Activated naive CD8-positive, alpha-beta T cell treated with anti-CD3 and anti-CD28 coated beads, Interleukin-2, amount 10 ng/mL, durations not matched to agents 7 days and 5 days (primary cell): ENCODE data around the gene TAS2R1. TPM values are rescaled to one million over a fixed set of nuclear protein-coding genes. Genes with fewer than 3 reads are reported as not detected.
"Not testable (repeated sequence)": the region's sequence is repeated elsewhere in the genome, so short reads cannot be mapped to it uniquely, and the experiment has no call there.

ENCODE experiments used
- ATAC-seq: fragments of 150-1000 bp; cut with Tn5 transposase; one replicate; pipeline ENCODE4 v1.10.0; 2021; ENCODE audit warnings: low read depth, moderate library complexity
- POLR2A ChIA-PET: fragments of 350-600 bp; sonication (Branson Sonifier 250); formaldehyde crosslinking; loops from one replicate; lab custom pipeline; 2021; ENCODE audit warnings: antibody characterized with exemption; lab: Charles Lee
- DNase-seq: peaks from one replicate; pipeline ENCODE4 v3.0.0; 2021
- H3K27ac Mint-ChIP-seq: one replicate; pipeline ENCODE4 v1.8.0; 2022; ENCODE audit warnings: mild to moderate bottlenecking, mixed read lengths
- H3K27me3 Mint-ChIP-seq: one replicate; pipeline ENCODE4 v1.8.0; 2022; ENCODE audit warnings: mild to moderate bottlenecking, moderate library complexity, mixed read lengths
- H3K36me3 Mint-ChIP-seq: one replicate; pipeline ENCODE4 v1.8.0; 2021; ENCODE audit warnings: mild to moderate bottlenecking, mixed read lengths
- H3K4me1 Mint-ChIP-seq: one replicate; pipeline ENCODE4 v1.8.0; 2021; ENCODE audit warnings: mixed read lengths
- H3K4me3 Mint-ChIP-seq: one replicate; pipeline ENCODE4 v1.8.0; 2022; ENCODE audit warnings: mild to moderate bottlenecking, moderate library complexity, mixed read lengths
- H3K9me3 Mint-ChIP-seq: one replicate; pipeline ENCODE4 v1.8.0; 2021; ENCODE audit warnings: mixed read lengths
- total RNA-seq, 2 experiments: library from RNA; stranded (reverse); gene quantifications; one replicate each; pipeline ENCODE4 v1.2.3, GENCODE V29; 2021

Gene TAS2R1
- total RNA-seq, 2 experiments from 2014 or later: not detected

DNA sequence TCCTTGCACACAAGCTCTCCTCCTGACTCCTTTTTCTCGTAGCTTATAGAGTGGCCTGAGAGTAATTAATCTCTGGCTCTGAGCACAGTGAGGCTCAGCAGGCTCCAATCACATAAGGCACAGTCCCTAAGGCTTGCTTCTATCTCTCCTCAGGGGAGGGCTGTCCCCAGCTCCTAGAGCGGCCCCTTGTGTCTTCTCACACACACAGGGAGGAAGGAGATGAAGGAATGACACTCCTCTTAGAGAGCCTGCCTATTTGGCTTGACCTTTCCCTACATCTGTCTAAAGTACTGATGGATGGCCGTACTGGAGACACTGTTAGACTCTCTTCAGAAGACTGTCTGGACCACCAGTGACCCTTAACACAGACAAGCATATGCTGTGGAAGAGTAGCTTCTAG is 12.9 kb downstream of the TAS2R1 start:
- H3K27me3 Mint-ChIP-seq: no peaks in the 10 kb centered on the region
- no peaks in the 10 kb centered on the region for H3K36me3 Mint-ChIP-seq
- POLR2A ChIA-PET: no interaction called here
- no peak for ATAC-seq
- H3K9me3 Mint-ChIP-seq: no peaks in the 10 kb centered on the region
- no peak overlapping the region for H3K4me3 Mint-ChIP-seq
- DNase-seq: no peak
- H3K4me1 Mint-ChIP-seq: no peaks in the 10 kb centered on the region
- H3K27ac Mint-ChIP-seq: no peak overlapping the region

DNA sequence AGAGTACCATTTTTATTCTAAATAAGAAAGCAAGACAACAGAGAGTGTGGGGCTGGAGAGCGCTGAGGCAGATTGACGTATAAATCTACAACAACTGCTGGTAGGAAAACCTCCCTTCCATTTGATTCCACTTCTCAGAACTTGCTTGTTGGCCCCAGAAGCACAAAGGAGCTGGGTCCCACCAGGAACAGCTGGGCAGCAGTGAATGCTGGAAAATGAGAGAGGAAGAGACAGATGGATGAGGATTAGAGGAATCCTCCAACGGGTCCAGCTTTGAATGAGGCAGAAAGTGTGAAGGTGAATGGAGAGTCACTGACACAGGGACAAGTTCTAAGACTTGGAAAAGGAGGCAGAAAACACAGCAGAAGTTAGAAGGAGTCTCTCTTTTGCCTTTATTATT is 14.8 kb downstream of the TAS2R1 start:
- Mint-ChIP-seq H3K4me3 (no peak overlapping the region), H3K9me3 (no peaks in the 10 kb centered on the region), H3K27me3 (no peaks in the 10 kb centered on the region), H3K27ac (no peak overlapping the region), H3K4me1 (no peaks in the 10 kb centered on the region), H3K36me3 (no peaks in the 10 kb centered on the region)
- ATAC-seq: no peak
- POLR2A ChIA-PET: no interaction called here
- no peak for DNase-seq

DNA sequence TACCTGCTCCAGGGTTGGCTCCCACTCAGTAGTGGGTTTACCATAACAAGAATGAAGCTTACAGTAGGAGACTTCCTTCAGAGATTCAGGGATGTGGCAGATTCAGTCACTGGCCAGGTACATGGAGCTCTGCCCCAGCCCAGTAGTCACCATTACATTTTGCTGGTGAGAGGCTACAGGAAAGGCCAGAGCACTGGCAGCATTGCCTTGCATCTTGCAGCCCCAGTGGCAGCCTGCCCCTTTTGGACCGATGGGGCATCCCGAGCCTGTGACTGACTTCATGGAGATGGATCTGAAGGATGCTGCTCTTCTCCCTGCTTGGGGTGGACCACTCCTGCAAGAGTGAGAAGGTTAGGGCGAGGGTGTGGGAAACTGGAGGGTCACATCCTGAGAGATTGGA is 16.8 kb downstream of the TAS2R1 start:
- Mint-ChIP-seq H3K27ac (no peak overlapping the region), H3K36me3 (no peaks in the 10 kb centered on the region), H3K4me3 (no peak overlapping the region), H3K27me3 (no peaks in the 10 kb centered on the region), H3K9me3 (no peaks in the 10 kb centered on the region), H3K4me1 (no peaks in the 10 kb centered on the region)
- POLR2A ChIA-PET: no interaction called here
- DNase-seq: no peak
- no peak for ATAC-seq

DNA sequence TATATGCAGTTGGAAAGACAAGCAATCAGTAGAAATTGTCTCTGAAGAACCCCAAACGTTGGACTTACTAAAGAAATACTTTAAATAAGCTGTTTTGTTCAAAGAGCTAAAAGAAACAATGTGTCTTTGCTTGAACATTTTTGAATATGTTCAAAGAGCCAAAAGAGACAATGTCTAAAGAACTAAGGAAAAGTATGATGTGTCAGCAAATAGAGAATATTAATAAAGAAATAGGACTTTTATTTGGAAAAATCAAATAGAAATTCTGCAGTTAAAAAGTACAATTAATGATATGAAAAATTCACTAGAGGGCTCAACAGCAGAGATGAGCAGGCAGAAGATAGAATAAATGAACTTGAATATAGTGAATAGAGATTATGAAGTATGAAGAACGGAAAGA is 19.2 kb downstream of the TAS2R1 start:
- Mint-ChIP-seq H3K9me3 (no peaks in the 10 kb centered on the region), H3K27ac (no peak overlapping the region), H3K4me3 (no peak overlapping the region), H3K27me3 (no peaks in the 10 kb centered on the region), H3K4me1 (no peaks in the 10 kb centered on the region), H3K36me3 (no peaks in the 10 kb centered on the region)
- DNase-seq: no peak
- no peak for ATAC-seq
- POLR2A ChIA-PET: no interaction called here

DNA sequence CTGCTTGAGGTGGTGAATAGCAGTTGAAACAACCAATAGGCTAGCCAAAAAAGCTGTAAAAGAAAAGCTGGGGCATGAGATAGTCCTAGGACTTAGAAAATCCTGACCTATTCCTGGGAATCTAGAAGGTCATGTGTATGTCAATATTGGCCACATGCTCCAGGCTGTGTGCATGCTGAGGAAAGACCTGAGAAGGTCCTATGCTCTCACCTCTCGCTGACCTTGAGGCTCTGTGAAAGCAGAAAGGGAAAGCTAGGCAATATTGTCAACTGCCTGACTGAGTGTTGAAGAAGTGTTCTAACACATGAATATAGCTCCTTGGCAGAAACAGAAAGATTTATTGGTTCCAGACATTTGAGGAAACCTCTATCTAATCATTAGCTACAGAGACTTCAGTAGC is 19.8 kb downstream of the TAS2R1 start:
- POLR2A ChIA-PET: no interaction called here
- Mint-ChIP-seq H3K27ac (no peak overlapping the region), H3K4me1 (no peaks in the 10 kb centered on the region), H3K9me3 (no peaks in the 10 kb centered on the region), H3K36me3 (no peaks in the 10 kb centered on the region), H3K27me3 (no peaks in the 10 kb centered on the region), H3K4me3 (no peak overlapping the region)
- ATAC-seq (no peak), DNase-seq (no peak)

DNA sequence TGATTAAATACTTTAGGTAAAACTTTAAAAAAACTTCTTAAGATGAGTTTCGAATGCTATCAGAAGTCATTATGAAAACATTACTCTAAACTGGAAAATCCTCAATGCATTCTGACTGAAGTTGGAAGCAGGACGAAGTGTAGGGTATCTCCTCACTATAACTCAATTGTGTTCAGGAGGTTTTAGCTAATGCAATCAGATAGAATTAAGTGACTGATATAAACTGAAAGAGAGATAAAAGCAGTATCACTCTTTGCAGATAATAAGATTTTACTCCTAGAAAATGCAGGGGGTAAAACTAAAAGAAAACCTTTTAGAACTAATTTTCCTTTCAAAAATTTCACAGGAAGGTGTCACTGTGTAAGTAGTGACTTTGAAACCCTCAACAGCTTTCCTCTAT is 22.1 kb downstream of the TAS2R1 start:
- DNase-seq: no peak
- H3K27me3 Mint-ChIP-seq: no peaks in the 10 kb centered on the region
- no peak overlapping the region for H3K4me3 Mint-ChIP-seq
- no peak for ATAC-seq
- H3K36me3 Mint-ChIP-seq: no peaks in the 10 kb centered on the region
- POLR2A ChIA-PET: no interaction called here
- no peaks in the 10 kb centered on the region for H3K4me1 Mint-ChIP-seq
- H3K27ac Mint-ChIP-seq: no peak overlapping the region
- no peaks in the 10 kb centered on the region for H3K9me3 Mint-ChIP-seq

DNA sequence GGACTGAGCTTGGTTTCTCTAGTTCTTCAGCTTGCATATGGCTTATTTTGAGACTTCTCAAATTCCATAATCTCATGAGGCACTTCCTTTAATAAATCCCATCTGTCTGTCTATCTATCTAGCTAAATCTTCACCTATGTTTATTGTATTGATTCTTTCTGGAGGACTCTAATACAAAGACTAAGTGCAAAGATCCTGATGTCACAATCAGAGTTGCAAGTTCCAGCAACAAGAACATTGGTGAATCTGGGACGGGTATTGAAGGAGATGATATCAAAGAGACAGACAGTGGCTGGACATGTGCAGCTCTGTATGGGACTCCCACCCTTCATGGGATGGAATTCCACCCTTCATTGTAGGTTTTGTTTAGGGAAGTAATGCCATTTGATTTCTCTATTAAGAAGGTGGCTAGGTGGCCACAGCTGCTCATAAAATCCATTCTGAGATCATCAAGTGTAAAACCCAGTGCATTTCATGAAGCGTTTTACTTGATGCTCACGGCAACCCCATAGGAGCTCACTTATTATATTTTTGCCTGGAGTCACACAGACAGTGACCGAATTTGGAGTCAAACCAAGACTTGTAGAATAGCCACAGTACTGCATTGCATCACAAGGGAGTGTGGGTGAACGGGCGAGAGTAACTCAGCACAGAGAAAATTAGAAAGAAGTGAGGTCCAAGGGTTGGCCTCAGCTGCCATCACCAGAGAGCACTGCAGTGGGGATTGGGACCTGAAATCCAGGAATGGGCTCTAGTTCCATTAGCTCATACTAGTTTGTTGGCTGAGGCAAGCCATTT is 24.9 kb downstream of the TAS2R1 start:
- no peaks in the 10 kb centered on the region for H3K4me1 Mint-ChIP-seq
- POLR2A ChIA-PET: no interaction called here
- DNase-seq: no peak
- H3K27ac Mint-ChIP-seq: no peak overlapping the region
- H3K9me3 Mint-ChIP-seq: peaks cover 1% of the 10 kb centered on the region
- ATAC-seq: no peak
- no peaks in the 10 kb centered on the region for H3K27me3 Mint-ChIP-seq
- no peaks in the 10 kb centered on the region for H3K36me3 Mint-ChIP-seq
- H3K4me3 Mint-ChIP-seq: no peak overlapping the region

DNA sequence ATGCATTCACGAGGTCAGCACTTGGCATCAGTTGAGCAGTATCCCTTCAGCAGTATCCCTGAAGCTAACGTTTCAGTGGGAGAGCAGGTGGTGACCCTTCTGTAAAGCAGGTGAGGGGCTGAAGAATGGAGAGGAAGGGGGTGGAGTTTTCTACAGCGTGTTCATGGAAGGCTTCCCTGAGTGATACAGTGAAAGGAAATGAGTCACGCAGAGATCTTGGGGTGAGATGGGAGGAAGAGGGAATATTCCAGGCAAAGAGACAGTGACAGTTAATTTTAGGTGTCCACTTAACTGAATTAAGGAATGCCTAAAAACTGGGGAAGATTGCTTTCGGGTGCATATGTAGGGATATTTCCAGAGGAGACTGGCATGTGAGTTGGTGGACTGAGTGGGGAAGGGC is 25.7 kb downstream of the TAS2R1 start:
- ATAC-seq: no peak
- H3K4me3 Mint-ChIP-seq: no peak overlapping the region
- no peaks in the 10 kb centered on the region for H3K27me3 Mint-ChIP-seq
- H3K36me3 Mint-ChIP-seq: no peaks in the 10 kb centered on the region
- H3K9me3 Mint-ChIP-seq: peaks cover 1% of the 10 kb centered on the region
- no peak for DNase-seq
- POLR2A ChIA-PET: no interaction called here
- H3K27ac Mint-ChIP-seq: no peak overlapping the region
- no peaks in the 10 kb centered on the region for H3K4me1 Mint-ChIP-seq

DNA sequence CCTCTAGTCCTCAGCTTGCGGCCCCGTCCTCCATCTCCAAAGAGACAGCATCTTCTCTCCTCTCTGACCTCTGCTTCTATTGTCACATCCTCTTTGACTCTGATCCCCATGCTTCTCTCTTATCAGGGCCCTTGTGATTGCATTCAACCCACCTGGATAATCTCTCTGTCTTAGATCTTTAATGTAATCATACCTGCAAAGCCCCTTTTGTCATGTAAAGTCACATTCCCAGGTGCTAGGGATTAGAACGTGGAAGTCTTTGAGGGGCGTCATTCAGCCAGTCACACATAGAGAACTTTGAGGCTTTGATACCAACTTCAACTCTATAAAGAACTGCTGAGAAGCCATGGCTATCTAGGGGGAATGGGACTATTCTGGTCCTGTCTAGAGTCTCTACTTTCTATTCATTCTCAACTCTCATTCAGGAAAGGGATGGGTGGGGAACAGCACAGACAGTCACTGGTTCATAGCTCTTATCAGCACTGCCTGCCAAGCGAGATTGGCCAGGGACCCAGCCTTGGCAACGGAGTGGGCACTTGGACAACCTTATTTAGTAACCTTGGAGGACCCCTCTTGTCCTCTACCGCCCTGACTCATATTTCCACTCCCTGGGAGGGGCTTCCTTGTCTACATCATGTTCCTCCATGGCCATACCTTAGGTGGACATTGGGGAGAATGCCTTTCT is 29.0 kb downstream of the TAS2R1 start:
- ATAC-seq: no peak
- Mint-ChIP-seq H3K4me1 (no peaks in the 10 kb centered on the region), H3K27me3 (no peaks in the 10 kb centered on the region), H3K36me3 (no peaks in the 10 kb centered on the region), H3K4me3 (no peak overlapping the region), H3K27ac (no peak overlapping the region), H3K9me3 (peaks cover 1% of the 10 kb centered on the region)
- no peak for DNase-seq
- POLR2A ChIA-PET: no interaction called here

DNA sequence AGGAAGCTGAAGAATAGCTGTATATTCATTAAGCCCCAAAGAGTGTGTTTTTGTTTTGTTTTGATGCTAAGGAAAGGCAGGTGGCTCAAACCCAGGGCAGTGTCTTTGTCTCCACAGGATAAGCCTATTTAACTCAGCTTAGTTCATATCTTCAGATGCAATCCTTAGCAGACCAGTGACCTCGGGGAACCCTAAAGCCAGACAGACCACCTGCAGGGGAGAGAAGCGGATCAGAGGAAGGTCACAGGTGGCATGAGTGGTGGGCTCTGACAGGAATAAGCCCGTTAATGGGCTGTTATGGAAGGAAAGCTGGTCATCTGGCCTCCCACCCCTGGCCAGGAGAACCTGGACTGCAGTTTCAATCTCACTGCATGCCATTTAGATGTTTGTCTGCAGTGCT is 30.8 kb downstream of the TAS2R1 start:
- POLR2A ChIA-PET: no interaction called here
- H3K36me3 Mint-ChIP-seq: no peaks in the 10 kb centered on the region
- DNase-seq (no peak), ATAC-seq (no peak)
- H3K4me1 Mint-ChIP-seq: no peaks in the 10 kb centered on the region
- H3K27me3 Mint-ChIP-seq: no peaks in the 10 kb centered on the region
- peaks cover 1% of the 10 kb centered on the region for H3K9me3 Mint-ChIP-seq
- H3K4me3 Mint-ChIP-seq: no peak overlapping the region
- H3K27ac Mint-ChIP-seq: no peak overlapping the region

DNA sequence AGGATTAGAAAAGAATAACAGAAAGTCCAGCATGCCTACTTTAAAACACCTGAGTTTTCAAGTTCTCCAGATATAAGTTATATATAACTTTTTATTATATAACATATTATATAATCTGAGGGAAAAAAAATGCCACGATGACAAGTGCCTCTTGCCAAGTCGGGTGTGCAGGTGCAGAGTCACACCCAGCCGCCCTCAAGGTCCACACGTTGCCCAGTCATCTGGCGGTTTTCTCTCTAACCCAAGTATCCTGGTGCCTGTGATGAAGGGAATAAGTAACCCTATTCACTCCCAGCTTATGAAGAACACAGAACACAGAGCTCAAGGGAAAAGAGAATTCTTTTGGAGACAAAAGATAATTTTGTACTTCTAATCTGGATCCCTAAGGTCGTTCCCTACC is 31.8 kb downstream of the TAS2R1 start:
- H3K4me3 Mint-ChIP-seq, POLR2A ChIA-PET, H3K27ac Mint-ChIP-seq, DNase-seq, ATAC-seq, H3K27me3 Mint-ChIP-seq, H3K4me1 Mint-ChIP-seq, H3K36me3 Mint-ChIP-seq, H3K9me3 Mint-ChIP-seq: not testable (repeated sequence)

DNA sequence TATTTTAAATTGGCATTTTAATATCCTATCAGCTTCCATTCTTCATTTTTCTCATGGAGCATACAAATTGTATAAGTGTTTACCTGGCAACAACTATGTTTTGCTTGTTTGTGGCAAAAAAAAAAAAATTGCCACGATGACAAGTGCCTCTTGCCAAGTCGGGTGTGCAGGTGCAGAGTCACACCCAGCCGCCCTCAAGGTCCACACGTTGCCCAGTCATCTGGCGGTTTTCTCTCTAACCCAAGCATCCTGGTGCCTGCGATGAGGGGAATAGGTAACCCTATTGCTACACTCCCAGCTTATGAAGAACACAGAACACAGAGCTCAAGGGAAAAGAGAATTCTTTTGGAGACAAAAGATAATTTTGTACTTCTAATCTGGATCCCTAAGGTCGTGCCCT is 32.8 kb downstream of the TAS2R1 start:
- H3K4me3 Mint-ChIP-seq, H3K27me3 Mint-ChIP-seq, H3K4me1 Mint-ChIP-seq, H3K36me3 Mint-ChIP-seq, H3K9me3 Mint-ChIP-seq, H3K27ac Mint-ChIP-seq, POLR2A ChIA-PET, ATAC-seq, DNase-seq: not testable (repeated sequence)

DNA sequence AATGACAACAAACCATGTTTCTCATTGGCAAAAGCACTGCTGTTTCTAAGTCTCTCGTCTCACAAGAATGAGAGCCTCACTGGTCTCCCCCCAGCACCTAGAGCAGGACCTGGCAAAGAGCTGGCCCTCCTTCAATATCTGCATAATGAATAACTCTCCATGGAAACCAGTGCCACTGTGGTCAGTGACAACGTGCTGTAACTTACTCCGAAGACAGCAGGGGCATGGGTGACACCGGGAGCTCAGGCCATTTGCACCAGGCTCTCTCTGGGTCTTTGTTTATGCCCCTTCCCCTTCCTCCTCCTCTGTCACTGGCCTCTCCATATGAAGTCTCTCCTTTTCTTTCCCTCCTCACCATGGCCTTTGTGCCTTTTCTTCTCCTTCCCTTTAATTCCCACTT is 33.3 kb downstream of the TAS2R1 start:
- no peaks in the 10 kb centered on the region for H3K36me3 Mint-ChIP-seq
- peaks cover under 1% of the 10 kb centered on the region for H3K9me3 Mint-ChIP-seq
- H3K27me3 Mint-ChIP-seq: no peaks in the 10 kb centered on the region
- ATAC-seq: no peak
- no peaks in the 10 kb centered on the region for H3K4me1 Mint-ChIP-seq
- POLR2A ChIA-PET: no interaction called here
- H3K4me3 Mint-ChIP-seq: no peak overlapping the region
- no peak overlapping the region for H3K27ac Mint-ChIP-seq
- no peak for DNase-seq

DNA sequence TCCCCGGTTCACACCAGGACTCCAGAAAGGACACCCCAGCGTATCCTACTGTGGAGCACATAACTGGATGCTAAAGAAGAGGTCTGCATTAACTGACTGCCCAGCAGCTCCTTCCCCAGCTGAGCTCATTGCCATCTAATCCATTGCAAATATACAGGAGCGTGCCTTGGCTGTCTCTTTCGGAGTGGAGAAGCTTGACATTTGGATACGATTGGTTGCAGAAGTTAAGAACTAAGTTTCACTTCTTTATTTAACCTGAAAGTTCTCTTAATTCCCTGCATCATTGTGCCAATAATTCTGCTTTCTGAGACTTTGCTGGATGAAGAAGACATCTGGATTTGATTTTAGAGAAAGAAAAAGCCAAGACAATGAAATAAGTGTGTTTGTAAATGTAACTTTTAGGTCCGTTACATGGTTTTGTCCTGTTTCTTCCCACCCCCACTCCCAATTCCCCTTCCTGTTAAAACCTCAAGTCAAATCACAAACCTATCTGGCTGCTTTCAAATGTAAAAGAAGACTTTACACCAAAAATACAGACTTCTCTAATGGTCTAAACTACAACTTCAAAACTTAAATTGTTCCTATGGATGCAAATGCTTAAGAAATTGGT is 33.9 kb downstream of the TAS2R1 start:
- H3K36me3 Mint-ChIP-seq: no peaks in the 10 kb centered on the region

More for the DNA sequence above, 33.9 kb downstream of the TAS2R1 start:
- Mint-ChIP-seq H3K27ac (no peak overlapping the region), H3K9me3 (no peaks in the 10 kb centered on the region), H3K27me3 (no peaks in the 10 kb centered on the region), H3K4me1 (no peaks in the 10 kb centered on the region), H3K4me3 (no peak overlapping the region)
- DNase-seq: no peak
- ATAC-seq: no peak
- POLR2A ChIA-PET: no interaction called here
